ENCODE data around the gene CDH23.

DNA sequence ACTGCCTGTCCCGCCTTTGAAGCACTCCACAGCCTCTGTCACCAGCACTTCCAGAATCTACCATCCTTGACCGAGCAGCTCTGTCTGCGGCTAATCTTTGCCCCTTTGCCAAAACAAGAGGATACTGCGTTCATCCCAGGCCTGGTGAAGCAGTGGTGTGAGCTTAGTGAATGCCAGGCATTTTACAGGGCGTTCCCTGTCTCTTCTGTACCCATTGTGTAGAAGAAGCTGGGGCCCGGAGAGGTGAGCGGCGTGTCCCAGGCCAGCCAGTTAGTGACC, 261.7 kb downstream of the CDH23 start:
- TF ChIP-seq, protein P1, sequence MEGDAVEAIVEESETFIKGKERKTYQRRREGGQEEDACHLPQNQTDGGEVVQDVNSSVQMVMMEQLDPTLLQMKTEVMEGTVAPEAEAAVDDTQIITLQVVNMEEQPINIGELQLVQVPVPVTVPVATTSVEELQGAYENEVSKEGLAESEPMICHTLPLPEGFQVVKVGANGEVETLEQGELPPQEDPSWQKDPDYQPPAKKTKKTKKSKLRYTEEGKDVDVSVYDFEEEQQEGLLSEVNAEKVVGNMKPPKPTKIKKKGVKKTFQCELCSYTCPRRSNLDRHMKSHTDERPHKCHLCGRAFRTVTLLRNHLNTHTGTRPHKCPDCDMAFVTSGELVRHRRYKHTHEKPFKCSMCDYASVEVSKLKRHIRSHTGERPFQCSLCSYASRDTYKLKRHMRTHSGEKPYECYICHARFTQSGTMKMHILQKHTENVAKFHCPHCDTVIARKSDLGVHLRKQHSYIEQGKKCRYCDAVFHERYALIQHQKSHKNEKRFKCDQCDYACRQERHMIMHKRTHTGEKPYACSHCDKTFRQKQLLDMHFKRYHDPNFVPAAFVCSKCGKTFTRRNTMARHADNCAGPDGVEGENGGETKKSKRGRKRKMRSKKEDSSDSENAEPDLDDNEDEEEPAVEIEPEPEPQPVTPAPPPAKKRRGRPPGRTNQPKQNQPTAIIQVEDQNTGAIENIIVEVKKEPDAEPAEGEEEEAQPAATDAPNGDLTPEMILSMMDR (IDR thresholded peaks at IDR 0.05; ENCODE audit: poor library complexity, severe bottlenecking): no peak
- TF ChIP-seq MXI1 (conservative IDR thresholded peaks at IDR 0.05; ENCODE audit: poor library complexity, severe bottlenecking) (no peak), POLR2AphosphoS5 (IDR thresholded peaks at IDR 0.05) (no peak), EZH2 (IDR thresholded peaks at IDR 0.05; ENCODE audit: borderline replicate concordance, insufficient read depth, low read length, poor library complexity, severe bottlenecking) (no peak), SMC3 (conservative IDR thresholded peaks at IDR 0.05; ENCODE audit: poor library complexity) (no peak), TAF1 (IDR thresholded peaks at IDR 0.05; ENCODE audit: low read depth) (no peak), EP300 (conservative IDR thresholded peaks at IDR 0.05; ENCODE audit: poor library complexity, severe bottlenecking) (no peak)
- TF ChIP-seq, protein P2, sequence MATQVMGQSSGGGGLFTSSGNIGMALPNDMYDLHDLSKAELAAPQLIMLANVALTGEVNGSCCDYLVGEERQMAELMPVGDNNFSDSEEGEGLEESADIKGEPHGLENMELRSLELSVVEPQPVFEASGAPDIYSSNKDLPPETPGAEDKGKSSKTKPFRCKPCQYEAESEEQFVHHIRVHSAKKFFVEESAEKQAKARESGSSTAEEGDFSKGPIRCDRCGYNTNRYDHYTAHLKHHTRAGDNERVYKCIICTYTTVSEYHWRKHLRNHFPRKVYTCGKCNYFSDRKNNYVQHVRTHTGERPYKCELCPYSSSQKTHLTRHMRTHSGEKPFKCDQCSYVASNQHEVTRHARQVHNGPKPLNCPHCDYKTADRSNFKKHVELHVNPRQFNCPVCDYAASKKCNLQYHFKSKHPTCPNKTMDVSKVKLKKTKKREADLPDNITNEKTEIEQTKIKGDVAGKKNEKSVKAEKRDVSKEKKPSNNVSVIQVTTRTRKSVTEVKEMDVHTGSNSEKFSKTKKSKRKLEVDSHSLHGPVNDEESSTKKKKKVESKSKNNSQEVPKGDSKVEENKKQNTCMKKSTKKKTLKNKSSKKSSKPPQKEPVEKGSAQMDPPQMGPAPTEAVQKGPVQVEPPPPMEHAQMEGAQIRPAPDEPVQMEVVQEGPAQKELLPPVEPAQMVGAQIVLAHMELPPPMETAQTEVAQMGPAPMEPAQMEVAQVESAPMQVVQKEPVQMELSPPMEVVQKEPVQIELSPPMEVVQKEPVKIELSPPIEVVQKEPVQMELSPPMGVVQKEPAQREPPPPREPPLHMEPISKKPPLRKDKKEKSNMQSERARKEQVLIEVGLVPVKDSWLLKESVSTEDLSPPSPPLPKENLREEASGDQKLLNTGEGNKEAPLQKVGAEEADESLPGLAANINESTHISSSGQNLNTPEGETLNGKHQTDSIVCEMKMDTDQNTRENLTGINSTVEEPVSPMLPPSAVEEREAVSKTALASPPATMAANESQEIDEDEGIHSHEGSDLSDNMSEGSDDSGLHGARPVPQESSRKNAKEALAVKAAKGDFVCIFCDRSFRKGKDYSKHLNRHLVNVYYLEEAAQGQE (IDR thresholded peaks at IDR 0.05; ENCODE audit: borderline replicate concordance): no peak

All from neural cell (in vitro differentiated cells).